ENCODE measurements around the gene DHRS2. TPM values are rescaled to one million over a fixed set of nuclear protein-coding genes. Genes with fewer than 3 reads are reported as not detected.

The DHRS2 gene
- total and polyA plus RNA-seq, 2 of the 13 experiments (the other 11 are each of a cell fraction or from before 2014, with no cell fraction given) = 1,621 to 3,021 TPM

- TF ChIP-seq ZHX2 (IDR thresholded peaks at IDR 0.05; ENCODE audit: low read depth) (no peak), ZHX2 (CRISPR knock-in tag; IDR thresholded peaks at IDR 0.05; ENCODE audit: borderline replicate concordance) (no peak), ZNF253 (CRISPR knock-in tag; IDR thresholded peaks at IDR 0.05; ENCODE audit: borderline replicate concordance) (no peak), ADNP (CRISPR knock-in tag; IDR thresholded peaks at IDR 0.05) (no peak), ZNF251 (CRISPR knock-in tag; IDR thresholded peaks at IDR 0.05) (no peak; the same call in 1 of the 2 replicates), ZNF737 (CRISPR knock-in tag; IDR thresholded peaks at IDR 0.05; ENCODE audit: borderline replicate concordance) (peak; percentile 52; the same call in 1 of the 2 replicates), HNRNPK (IDR thresholded peaks at IDR 0.05; ENCODE audit: low read depth, low read length, poor library complexity, severe bottlenecking) (no peak), NPAS2 (CRISPR knock-in tag; IDR thresholded peaks at IDR 0.05; ENCODE audit: borderline replicate concordance) (no peak), DNMT1 (CRISPR knock-in tag; IDR thresholded peaks at IDR 0.05) (peak; percentile 74; the same call in 1 of the 2 replicates), BCL6 (CRISPR knock-in tag; IDR thresholded peaks at IDR 0.05) (no peak), HDAC6 (IDR thresholded peaks at IDR 0.05; ENCODE audit: low read depth, low read length) (no peak), AFF4 (CRISPR knock-in tag; IDR thresholded peaks at IDR 0.05) (no peak), HOXA9 (CRISPR knock-in tag; IDR thresholded peaks at IDR 0.05; ENCODE audit: borderline replicate concordance) (no peak), ZNF317 (CRISPR knock-in tag; IDR thresholded peaks at IDR 0.05) (no peak), ZNF703 (CRISPR knock-in tag; IDR thresholded peaks at IDR 0.05; ENCODE audit: borderline replicate concordance) (no peak), FOSL1 (CRISPR knock-in tag; IDR thresholded peaks at IDR 0.05; ENCODE audit: borderline replicate concordance) (no peak), GRHL1 (CRISPR knock-in tag; conservative IDR thresholded peaks at IDR 0.05) (no peak), SAP130 (CRISPR knock-in tag; IDR thresholded peaks at IDR 0.05; ENCODE audit: low read depth) (peak; percentile 5; the same call in 1 of the 2 replicates), SNAPC2 (CRISPR knock-in tag; IDR thresholded peaks at IDR 0.05) (peak; percentile 63; the same call in 1 of the 2 replicates), ZNF713 (CRISPR knock-in tag; IDR thresholded peaks at IDR 0.05) (no peak)
These were observed 35.8 kb upstream of the DHRS2 start (continued) for GRCh38 chr14:23600322-23600707.

Data from HepG2 (cell line).